Measurements from ENCODE around the gene HMCN1. TPM values are rescaled to one million over a fixed set of nuclear protein-coding genes. Genes with fewer than 3 reads are reported as not detected.

HMCN1 gene
- total and polyA plus RNA-seq, 4 donors = 10.6 to 20.0 (median 16.8) TPM

DNA sequence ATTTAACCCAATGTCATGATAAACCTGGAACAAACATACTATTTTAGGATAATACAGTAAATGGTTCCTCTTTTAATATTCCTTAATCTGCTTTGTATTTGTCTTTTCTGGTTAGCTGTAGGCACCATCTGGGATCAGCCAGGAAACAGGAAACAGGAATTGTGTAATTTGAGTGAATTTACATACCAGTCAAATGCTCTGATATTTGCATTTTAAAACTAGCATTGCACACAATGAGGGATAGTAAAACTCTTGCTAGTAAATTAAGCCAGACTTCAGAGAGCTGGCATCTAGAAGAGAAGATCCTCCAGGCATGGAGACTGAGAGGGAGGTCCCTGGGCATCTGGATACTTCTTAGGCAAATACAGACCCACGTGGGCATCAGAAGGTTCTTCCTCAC, 103.5 kb downstream of the HMCN1 start:
- 50% methylated on average over 1 of the region's 1 CpG for WGBS (ENCODE audit: insufficient coverage)
- H3K27me3 ChIP-seq (ENCODE audit: control insufficient read depth, insufficient read depth, low read length) = no peaks in the 10 kb centered on the region
- H3K9me3 ChIP-seq (ENCODE audit: control insufficient read depth, insufficient read depth, low read length) = no peaks in the 10 kb centered on the region
- H3K36me3 ChIP-seq (ENCODE audit: control insufficient read depth, insufficient read depth, low read length) = no peaks in the 10 kb centered on the region
- no peak overlapping the region for H3K27ac ChIP-seq (ENCODE audit: low read depth, low read length)
- H3K4me1 ChIP-seq (ENCODE audit: control insufficient read depth, insufficient read depth, low read length) = no peaks in the 10 kb centered on the region
- DNase-seq (ENCODE audit: low read depth in 4 of 6, low spot score in 6 of 6) = no peak
- H3K4me3 ChIP-seq (ENCODE audit: low read depth, low read length) = no peak overlapping the region

DNA sequence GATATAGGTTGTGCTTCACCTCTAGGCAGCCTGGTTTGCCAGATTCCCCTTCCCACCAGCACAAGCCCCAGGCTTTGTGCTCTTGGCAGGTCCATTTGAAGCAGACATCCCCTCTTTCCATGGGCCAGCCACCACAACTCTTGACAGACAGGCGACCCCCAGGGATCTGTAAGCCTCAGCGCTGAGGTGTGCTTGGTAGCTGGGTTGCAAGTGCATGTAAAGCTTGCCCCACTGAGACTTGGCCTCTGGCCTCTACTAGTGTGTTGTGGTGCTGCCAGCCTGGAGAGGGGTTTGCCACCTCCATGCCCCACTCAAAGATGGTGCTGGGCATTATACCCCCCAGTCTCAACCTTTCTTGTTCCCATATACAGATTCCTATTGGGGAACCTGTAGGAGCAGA, 103.9 kb downstream of the HMCN1 start:
- Histone ChIP-seq H3K4me3 (ENCODE audit: low read depth, low read length) (no peak overlapping the region), H3K27me3 (ENCODE audit: control insufficient read depth, insufficient read depth, low read length) (no peaks in the 10 kb centered on the region), H3K36me3 (ENCODE audit: control insufficient read depth, insufficient read depth, low read length) (no peaks in the 10 kb centered on the region), H3K9me3 (ENCODE audit: control insufficient read depth, insufficient read depth, low read length) (no peaks in the 10 kb centered on the region), H3K27ac (ENCODE audit: low read depth, low read length) (no peak overlapping the region), H3K4me1 (ENCODE audit: control insufficient read depth, insufficient read depth, low read length) (no peaks in the 10 kb centered on the region)
- WGBS (ENCODE audit: insufficient coverage) = no CpG with 5 or more reads among the region's 2 CpGs
- no peak for DNase-seq (ENCODE audit: low read depth in 4 of 6, low spot score in 6 of 6)

DNA sequence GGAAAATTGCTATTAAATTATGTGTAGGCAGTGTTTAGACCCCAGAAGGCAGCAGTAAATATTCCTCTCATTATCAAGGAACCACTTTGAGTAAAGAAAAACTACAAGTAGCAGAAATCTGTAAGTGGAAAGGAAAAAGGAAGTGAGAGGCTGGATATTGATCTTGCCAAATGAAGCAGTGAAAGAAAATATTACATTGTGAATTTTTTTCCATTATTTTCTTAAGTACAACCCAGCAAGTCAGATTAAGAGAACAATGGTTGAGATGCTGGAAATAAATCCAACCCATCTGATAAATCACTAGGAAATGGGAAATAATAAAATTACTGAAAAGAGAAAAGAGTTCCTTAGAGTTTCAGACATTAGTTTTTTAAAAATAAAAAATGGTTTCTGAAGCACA, 106.7 kb downstream of the HMCN1 start:
- DNase-seq (ENCODE audit: low read depth in 4 of 6, low spot score in 6 of 6) = no peak
- no peak overlapping the region for H3K27ac ChIP-seq (ENCODE audit: low read depth, low read length)
- H3K36me3 ChIP-seq (ENCODE audit: control insufficient read depth, insufficient read depth, low read length) = no peaks in the 10 kb centered on the region
- H3K4me1 ChIP-seq (ENCODE audit: control insufficient read depth, insufficient read depth, low read length) = no peaks in the 10 kb centered on the region
- H3K9me3 ChIP-seq (ENCODE audit: control insufficient read depth, insufficient read depth, low read length) = no peaks in the 10 kb centered on the region
- H3K27me3 ChIP-seq (ENCODE audit: control insufficient read depth, insufficient read depth, low read length) = no peaks in the 10 kb centered on the region
- no peak overlapping the region for H3K4me3 ChIP-seq (ENCODE audit: low read depth, low read length)

DNA sequence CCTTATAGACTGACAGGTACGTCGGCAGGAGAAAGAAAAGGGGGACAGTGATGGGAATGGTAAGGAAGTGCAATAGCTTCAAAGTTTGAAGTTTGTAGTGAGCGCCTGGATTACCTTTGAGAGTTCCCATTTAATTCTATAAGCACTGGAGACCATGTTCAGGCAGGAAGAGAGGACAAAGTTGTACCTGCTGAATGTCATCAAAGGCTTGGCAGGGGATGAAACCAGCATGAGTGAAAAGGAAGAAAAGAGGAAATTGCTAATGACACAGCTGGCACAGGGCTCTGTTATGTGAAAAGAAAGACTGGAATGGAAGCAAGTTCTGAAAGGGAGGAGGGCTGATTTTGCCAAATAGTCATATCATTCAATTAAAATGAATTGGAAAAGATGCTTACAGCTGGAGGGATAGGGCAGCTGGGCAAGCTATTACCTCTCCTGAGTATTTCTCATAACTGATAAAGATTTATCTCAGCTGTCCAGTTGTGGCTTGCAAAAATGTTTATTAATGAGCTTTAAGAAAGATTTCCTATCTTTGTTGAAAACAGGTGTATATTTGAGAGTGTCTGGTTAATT, 109.2 kb downstream of the HMCN1 start:
- Histone ChIP-seq H3K27me3 (ENCODE audit: control insufficient read depth, insufficient read depth, low read length) (no peaks in the 10 kb centered on the region), H3K4me3 (ENCODE audit: low read depth, low read length) (no peak overlapping the region), H3K9me3 (ENCODE audit: control insufficient read depth, insufficient read depth, low read length) (no peaks in the 10 kb centered on the region), H3K4me1 (ENCODE audit: control insufficient read depth, insufficient read depth, low read length) (no peaks in the 10 kb centered on the region), H3K36me3 (ENCODE audit: control insufficient read depth, insufficient read depth, low read length) (no peaks in the 10 kb centered on the region), H3K27ac (ENCODE audit: low read depth, low read length) (no peak overlapping the region)
- DNase-seq (ENCODE audit: low read depth in 4 of 6, low spot score in 6 of 6) = peak in 2 of 6 donors; percentile 12 to 15
- 50% methylated on average over 2 of the region's 3 CpGs for WGBS (ENCODE audit: insufficient coverage)

DNA sequence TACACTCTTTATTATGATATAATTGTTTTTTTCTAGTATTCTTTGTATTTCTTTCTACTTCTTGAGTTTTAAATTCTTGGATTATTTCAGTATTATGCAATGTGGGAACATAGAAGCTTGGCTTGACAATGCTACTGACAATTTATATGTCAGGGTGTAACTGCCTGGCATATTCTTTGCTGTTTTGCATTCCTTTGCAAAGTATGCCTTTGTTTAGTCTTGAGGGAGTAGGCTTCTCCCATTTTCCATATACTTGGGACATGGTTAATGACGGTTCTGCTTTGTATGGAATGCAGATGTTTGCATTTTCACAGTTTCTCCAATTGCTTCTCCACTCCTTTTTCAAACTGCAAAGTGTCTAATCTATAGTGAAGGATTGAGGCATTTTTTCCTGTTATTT, 109.8 kb downstream of the HMCN1 start:
- DNase-seq (ENCODE audit: low read depth in 4 of 6, low spot score in 6 of 6) = no peak
- Histone ChIP-seq H3K4me1 (ENCODE audit: control insufficient read depth, insufficient read depth, low read length) (no peaks in the 10 kb centered on the region), H3K27me3 (ENCODE audit: control insufficient read depth, insufficient read depth, low read length) (no peaks in the 10 kb centered on the region), H3K27ac (ENCODE audit: low read depth, low read length) (no peak overlapping the region), H3K9me3 (ENCODE audit: control insufficient read depth, insufficient read depth, low read length) (no peaks in the 10 kb centered on the region), H3K4me3 (ENCODE audit: low read depth, low read length) (no peak overlapping the region), H3K36me3 (ENCODE audit: control insufficient read depth, insufficient read depth, low read length) (no peaks in the 10 kb centered on the region)
- no CpG with 5 or more reads among the region's 1 CpG for WGBS (ENCODE audit: insufficient coverage)

DNA sequence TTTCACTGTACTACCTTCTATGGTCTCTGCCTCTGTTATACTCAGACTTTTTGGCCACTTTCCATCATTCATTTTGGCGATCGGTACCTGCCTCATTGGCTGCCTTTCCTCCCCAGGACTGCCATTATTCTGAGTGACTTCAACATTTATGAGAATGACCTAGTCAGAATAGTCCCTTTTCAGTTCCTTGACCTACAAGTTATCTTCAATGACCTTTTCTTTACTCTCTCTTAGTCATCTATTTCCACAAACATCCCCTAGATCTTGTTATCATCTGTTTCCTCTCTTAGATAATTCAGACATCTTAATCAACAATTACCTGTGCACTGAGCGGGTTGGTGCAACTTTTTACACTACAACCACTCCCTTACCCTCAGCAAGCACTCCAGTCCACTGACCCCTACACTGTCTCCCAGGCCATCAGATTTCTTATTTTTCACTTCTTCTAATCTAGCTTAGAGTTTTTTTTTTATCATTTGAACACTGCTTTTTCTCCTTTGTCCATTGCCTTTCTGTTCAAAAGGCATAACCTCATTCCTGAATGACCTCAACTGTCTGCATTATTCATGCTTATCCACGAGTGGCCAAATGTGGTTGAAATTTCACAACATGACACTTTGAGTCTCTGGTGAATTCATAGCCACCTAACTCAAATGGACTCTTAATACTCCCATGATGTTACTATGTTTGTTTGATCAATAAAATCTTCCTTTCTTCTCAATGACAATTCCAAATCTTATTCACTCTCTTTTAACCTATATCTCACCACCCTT, 112.7 kb downstream of the HMCN1 start:
- no peaks in the 10 kb centered on the region for H3K9me3 ChIP-seq (ENCODE audit: control insufficient read depth, insufficient read depth, low read length)
- H3K36me3 ChIP-seq (ENCODE audit: control insufficient read depth, insufficient read depth, low read length) = no peaks in the 10 kb centered on the region
- DNase-seq (ENCODE audit: low read depth in 4 of 6, low spot score in 6 of 6) = no peak
- no peak overlapping the region for H3K4me3 ChIP-seq (ENCODE audit: low read depth, low read length)
- no peak overlapping the region for H3K27ac ChIP-seq (ENCODE audit: low read depth, low read length)
- H3K4me1 ChIP-seq (ENCODE audit: control insufficient read depth, insufficient read depth, low read length) = no peaks in the 10 kb centered on the region
- no peaks in the 10 kb centered on the region for H3K27me3 ChIP-seq (ENCODE audit: control insufficient read depth, insufficient read depth, low read length)
- 74% methylated on average over 3 of the region's 4 CpGs for WGBS (ENCODE audit: insufficient coverage)

DNA sequence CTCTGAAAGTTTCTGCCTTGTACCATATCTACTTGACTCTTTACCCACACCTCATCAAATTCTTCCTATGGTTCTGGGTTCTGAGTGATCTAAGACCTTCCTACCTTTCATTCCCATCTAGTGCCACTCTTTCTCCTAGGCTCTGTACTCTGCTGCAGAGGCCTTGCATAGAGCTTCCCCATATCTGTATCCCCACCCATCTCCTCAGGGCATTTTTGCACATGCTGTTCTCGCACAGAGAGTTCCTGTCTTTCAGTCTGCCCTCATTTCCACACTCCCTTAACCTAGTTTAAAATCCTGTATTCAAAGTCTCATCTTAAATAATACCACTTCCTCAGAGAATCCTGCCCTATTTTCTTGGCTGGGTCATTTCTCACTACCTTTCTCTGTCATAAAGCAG, 114.8 kb downstream of the HMCN1 start:
- H3K4me3 ChIP-seq (ENCODE audit: low read depth, low read length) = no peak overlapping the region
- no peaks in the 10 kb centered on the region for H3K4me1 ChIP-seq (ENCODE audit: control insufficient read depth, insufficient read depth, low read length)
- no peaks in the 10 kb centered on the region for H3K9me3 ChIP-seq (ENCODE audit: control insufficient read depth, insufficient read depth, low read length)
- WGBS (ENCODE audit: insufficient coverage) = 93% methylated on average over 1 of the region's 1 CpG
- DNase-seq (ENCODE audit: low read depth in 4 of 6, low spot score in 6 of 6) = no peak
- H3K27ac ChIP-seq (ENCODE audit: low read depth, low read length) = no peak overlapping the region
- no peaks in the 10 kb centered on the region for H3K27me3 ChIP-seq (ENCODE audit: control insufficient read depth, insufficient read depth, low read length)
- no peaks in the 10 kb centered on the region for H3K36me3 ChIP-seq (ENCODE audit: control insufficient read depth, insufficient read depth, low read length)

DNA sequence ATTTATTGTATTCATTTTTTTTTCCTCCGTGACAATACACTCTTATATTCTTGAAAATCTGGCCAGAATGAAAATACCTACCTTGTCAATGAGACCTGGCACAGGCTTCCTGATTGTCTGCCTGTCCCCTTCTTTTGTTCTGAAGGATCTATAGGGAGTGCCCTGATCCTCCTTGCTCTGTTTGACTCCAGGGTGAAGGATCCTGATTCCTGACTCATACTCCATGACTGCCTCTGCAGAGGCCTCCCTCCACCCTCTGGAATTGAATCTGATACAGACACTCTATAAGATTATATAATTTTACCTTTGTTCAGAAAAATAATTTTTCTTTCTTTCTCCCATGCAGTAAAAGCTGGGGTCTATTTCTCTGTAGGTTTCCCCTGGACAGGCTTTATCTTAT, 116.2 kb downstream of the HMCN1 start:
- Histone ChIP-seq H3K27me3 (ENCODE audit: control insufficient read depth, insufficient read depth, low read length) (no peaks in the 10 kb centered on the region), H3K4me1 (ENCODE audit: control insufficient read depth, insufficient read depth, low read length) (no peaks in the 10 kb centered on the region), H3K36me3 (ENCODE audit: control insufficient read depth, insufficient read depth, low read length) (no peaks in the 10 kb centered on the region), H3K27ac (ENCODE audit: low read depth, low read length) (no peak overlapping the region), H3K9me3 (ENCODE audit: control insufficient read depth, insufficient read depth, low read length) (no peaks in the 10 kb centered on the region), H3K4me3 (ENCODE audit: low read depth, low read length) (no peak overlapping the region)
- WGBS (ENCODE audit: insufficient coverage) = no CpG with 5 or more reads among the region's 1 CpG
- DNase-seq (ENCODE audit: low read depth in 4 of 6, low spot score in 6 of 6) = no peak

DNA sequence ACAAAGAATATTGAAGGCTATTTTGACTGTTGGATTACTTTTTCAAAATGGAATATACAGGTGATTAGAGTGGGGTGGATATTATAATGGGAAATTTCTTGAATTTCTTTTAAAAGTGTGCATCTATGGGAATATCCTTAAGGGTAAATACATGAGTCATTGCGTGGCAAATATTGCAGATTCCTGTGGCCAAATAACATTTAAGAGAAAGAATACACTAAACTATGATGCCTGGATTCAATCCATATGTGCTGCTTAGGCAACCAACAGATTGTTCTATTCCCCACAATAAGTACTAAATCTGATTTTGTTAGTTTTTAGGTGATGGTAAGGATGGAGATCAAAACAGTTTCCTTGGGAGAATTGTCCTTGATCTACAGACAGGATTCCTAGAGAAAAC, 119.5 kb downstream of the HMCN1 start:
- H3K4me3 ChIP-seq (ENCODE audit: low read depth, low read length) = no peak overlapping the region
- no peaks in the 10 kb centered on the region for H3K9me3 ChIP-seq (ENCODE audit: control insufficient read depth, insufficient read depth, low read length)
- DNase-seq (ENCODE audit: low read depth in 4 of 6, low spot score in 6 of 6) = no peak
- H3K4me1 ChIP-seq (ENCODE audit: control insufficient read depth, insufficient read depth, low read length) = no peaks in the 10 kb centered on the region
- H3K36me3 ChIP-seq (ENCODE audit: control insufficient read depth, insufficient read depth, low read length) = no peaks in the 10 kb centered on the region
- WGBS (ENCODE audit: insufficient coverage) = no CpG with 5 or more reads among the region's 1 CpG
- no peaks in the 10 kb centered on the region for H3K27me3 ChIP-seq (ENCODE audit: control insufficient read depth, insufficient read depth, low read length)
- no peak overlapping the region for H3K27ac ChIP-seq (ENCODE audit: low read depth, low read length)

DNA sequence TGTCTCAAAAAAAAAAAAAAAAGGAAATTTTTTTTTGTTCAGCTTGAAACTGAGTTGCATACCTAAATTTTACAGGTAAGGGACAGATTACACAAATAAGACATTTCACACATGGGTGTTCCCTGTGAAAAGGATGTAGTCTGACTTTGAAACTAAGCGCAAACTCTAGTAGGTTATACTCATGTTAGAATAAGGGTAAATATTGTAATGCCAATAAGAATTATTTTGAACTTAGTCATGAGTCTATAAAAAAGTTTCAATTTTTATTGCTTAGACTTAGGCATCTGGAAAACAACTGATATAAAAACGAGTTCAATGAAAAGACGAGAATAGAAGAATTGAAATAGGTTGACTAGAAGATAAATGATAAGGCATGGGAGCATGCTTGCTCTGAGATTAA, 122.3 kb downstream of the HMCN1 start:
- Histone ChIP-seq H3K9me3 (ENCODE audit: control insufficient read depth, insufficient read depth, low read length) (no peaks in the 10 kb centered on the region), H3K27ac (ENCODE audit: low read depth, low read length) (no peak overlapping the region), H3K4me3 (ENCODE audit: low read depth, low read length) (no peak overlapping the region), H3K4me1 (ENCODE audit: control insufficient read depth, insufficient read depth, low read length) (no peaks in the 10 kb centered on the region), H3K27me3 (ENCODE audit: control insufficient read depth, insufficient read depth, low read length) (no peaks in the 10 kb centered on the region), H3K36me3 (ENCODE audit: control insufficient read depth, insufficient read depth, low read length) (no peaks in the 10 kb centered on the region)
- WGBS (ENCODE audit: insufficient coverage) = 94% methylated on average over 2 of the region's 3 CpGs
- DNase-seq (ENCODE audit: low read depth in 4 of 6, low spot score in 6 of 6) = no peak

Measured in spinal cord (tissue), 10 donors.